Ovary (tissue), 9 donors: ENCODE data around the gene THADA. TPM values are rescaled to one million over a fixed set of nuclear protein-coding genes. Genes with fewer than 3 reads are reported as not detected.

ENCODE experiments used
- DNase-seq, 5 donors: peaks; one replicate each; pipeline ENCODE4 v3.0.0-alpha.2; 2019 to 2020
- H3K27ac ChIP-seq, 2 donors: fragments of 200-600 bp; one replicate each; pipeline versions ENCODE4 v1.5.1 to v1.8.0; 2019 to 2022
- H3K27me3 ChIP-seq: fragments of 200-600 bp; one replicate; pipeline ENCODE4 v1.8.0; 2022
- H3K36me3 ChIP-seq: fragments of 200-600 bp; sonication (generic); one replicate; pipeline ENCODE4 v1.5.1; 2019
- H3K4me1 ChIP-seq: one replicate; pipeline ENCODE4 v1.8.1; 2013; ENCODE audit warnings: mild to moderate bottlenecking, moderate library complexity; ENCODE audit not compliant: insufficient read depth
- H3K4me3 ChIP-seq: fragments of 200-600 bp; sonication (generic); one replicate; pipeline ENCODE4 v1.5.1; 2017
- H3K9me3 ChIP-seq, 2 donors: fragments of 200-600 bp in 1 of 2; sonication (generic) in 1 of 2; one replicate each; pipeline versions ENCODE4 v1.5.1 to v1.8.1; 2013 to 2019; ENCODE audit warnings: mild to moderate bottlenecking in 1 of 2, moderate library complexity in 1 of 2
- CTCF ChIP-seq, 3 donors: fragments of 450-650 bp in 2 of 3; fragments of 200-600 bp in 1 of 3; IDR thresholded peaks; one replicate each; pipeline versions ENCODE4 v1.5.1 to v1.8.0; 2016 to 2022; ENCODE audit warnings: antibody characterized with exemption in 3 of 3, mild to moderate bottlenecking in 1 of 3
- EP300 ChIP-seq: sonication (generic); formaldehyde crosslinking; IDR thresholded peaks from one replicate; pipeline ENCODE4 v1.6.1; 2017; ENCODE audit warnings: antibody characterized with exemption
- POLR2A ChIP-seq: fragments of 450-650 bp; IDR thresholded peaks from one replicate; pipeline ENCODE4 v1.6.1; 2017; ENCODE audit warnings: antibody characterized with exemption, mild to moderate bottlenecking, moderate library complexity
- WGBS, 3 donors: extraction: QIAGEN DNeasy Blood & Tissue Kit in 1 of 3; methylation state at CpG; one replicate each; pipeline versions ENCODE4 v1.1.5 to v1.1.7; 2013 to 2017; 5-methylcytosine and 5-hydroxymethylcytosine counted together
- intact Hi-C, 4 donors: fragments of 100-400 bp; cut with DNase I; formaldehyde crosslinking; loops; one replicate each; pipeline versions ENCODE4 v1.11.0 to v1.15.1; 2022 to 2023
- polyA plus RNA-seq, 2 donors: library from polyadenylated mRNA; stranded (reverse); fragments of 200-250 nt in 1 of 2; fragments of 350-450 nt in 1 of 2; fragmentation: Illumina TruSeq in 1 of 2; extraction: RNeasy Lipid Tissue Mini Kit (QIAGEN cat#74804) in 1 of 2; gene quantifications; one replicate each; pipeline ENCODE4 v1.2.3, GENCODE V29; 2013 to 2014
- total RNA-seq, 7 donors: library from RNA; depleted of rRNA in 2 of 7; stranded (reverse); fragments of >200 nt in 2 of 7; fragmentation: NEBNext Ultra II Directional in 3 of 7; extraction: Animal tissue kit (Norgen Biotek cat#: 25700) in 3 of 7; gene quantifications; one replicate each; pipeline versions ENCODE4 v1.1.0 to v1.2.4, GENCODE V29; 2016 to 2023
- donor health status: DM: no; HTN: no; CAD: no; lungs with moderate emphysema.
- donor health status: DM: no; HTN: no; CAD: no.
- donor health status: Bipolar disorder and iron deficiency.
- donor health status: DM: yes; HTN: yes; CAD: no.
- donor health status: DM: no; HTN: no; CAD: no.
- donor health status: DM: yes; HTN: yes; CAD: no.

The THADA gene
- total and polyA plus RNA-seq, 9 donors: 14.0 to 46.8 (median 28.6) TPM

- TF ChIP-seq EP300 (no peak), POLR2A (no peak), CTCF (IDR thresholded peaks at IDR 0.05) (no peak)
- WGBS, 3 donors: 9 to 25% (median 11%) methylated on average over 2 of the region's 2 CpGs
- Histone ChIP-seq H3K27me3 (no peaks in the 10 kb centered on the region), H3K9me3 (no peaks in the 10 kb centered on the region), H3K4me3 (no peak overlapping the region), H3K4me1 (peaks cover 21% of the 10 kb centered on the region), H3K27ac (peak overlapping the region in 1 of 2 donors; percentile 45), H3K36me3 (no peaks in the 10 kb centered on the region)
- DNase-seq: no peak
- intact Hi-C loops: no loop called here
Observed at GRCh38 chr2:43258547-43259156, 337.2 kb downstream of the THADA start.

GRCh38 chr2:43255296-43255910, 340.4 kb downstream of the THADA start:
- 35 to 54% (median 49%) methylated on average over 8 of the region's 8 CpGs for WGBS, 3 donors
- intact Hi-C loops: no loop called here
- H3K27ac ChIP-seq: peak overlapping the region in 1 of 2 donors; percentile 18

GRCh38 chr2:43254331-43254730, 341.5 kb downstream of the THADA start:
- H3K9me3 ChIP-seq: no peaks in the 10 kb centered on the region
- TF ChIP-seq CTCF (IDR thresholded peaks at IDR 0.05) (no peak), POLR2A (no peak), EP300 (no peak)
- no peaks in the 10 kb centered on the region for H3K27me3 ChIP-seq
- H3K4me1 ChIP-seq: peaks cover 25% of the 10 kb centered on the region
- H3K36me3 ChIP-seq: no peaks in the 10 kb centered on the region
- H3K4me3 ChIP-seq: no peak overlapping the region
- 88 to 94% (median 92%) methylated on average over 5 of the region's 5 CpGs for WGBS, 3 donors
- DNase-seq: no peak
- H3K27ac ChIP-seq: no peak overlapping the region
- intact Hi-C loops: no loop called here

More at GRCh38 chr2:43255296-43255910, 340.4 kb downstream of the THADA start:
- TF ChIP-seq POLR2A (no peak), EP300 (no peak), CTCF (IDR thresholded peaks at IDR 0.05) (no peak)
- no peaks in the 10 kb centered on the region for H3K36me3 ChIP-seq
- H3K4me1 ChIP-seq: peaks cover 25% of the 10 kb centered on the region
- H3K9me3 ChIP-seq: no peaks in the 10 kb centered on the region
- no peak for DNase-seq
- no peak overlapping the region for H3K4me3 ChIP-seq
- H3K27me3 ChIP-seq: no peaks in the 10 kb centered on the region

GRCh38 chr2:43251171-43251731, 344.6 kb downstream of the THADA start:
- peaks cover 15% of the 10 kb centered on the region for H3K4me1 ChIP-seq
- WGBS, 3 donors: 20 to 29% (median 22%) methylated on average over 5 of the region's 5 CpGs
- no peak overlapping the region for H3K4me3 ChIP-seq
- TF ChIP-seq EP300 (no peak), POLR2A (peak; percentile 21)
- intact Hi-C loops: no loop called here
- no peaks in the 10 kb centered on the region for H3K9me3 ChIP-seq
- peak overlapping the region; percentile 42 to 81 for H3K27ac ChIP-seq
- H3K36me3 ChIP-seq: no peaks in the 10 kb centered on the region
- no peaks in the 10 kb centered on the region for H3K27me3 ChIP-seq
- peak in 1 of 5 donors; percentile 43 for DNase-seq

- no peaks in the 10 kb centered on the region for H3K9me3 ChIP-seq
- peaks cover 10% of the 10 kb centered on the region for H3K4me1 ChIP-seq
- DNase-seq: no peak
- no peak overlapping the region for H3K4me3 ChIP-seq
- H3K36me3 ChIP-seq: no peaks in the 10 kb centered on the region
- no peak overlapping the region for H3K27ac ChIP-seq
- TF ChIP-seq EP300 (no peak), CTCF (IDR thresholded peaks at IDR 0.05) (no peak), POLR2A (no peak)
- H3K27me3 ChIP-seq: no peaks in the 10 kb centered on the region
- intact Hi-C loops: no loop called here
- WGBS, 3 donors: 93 to 99% (median 98%) methylated on average over 2 of the region's 2 CpGs
Observed at GRCh38 chr2:43250015-43250414, 345.8 kb downstream of the THADA start.
